Activated CD8-positive, alpha-beta memory T cell treated with anti-CD3 and anti-CD28 coated beads for 1 hour (primary cell): ENCODE results near the gene ZFPM1.

Source experiments
- DNase-seq, 2 donors: peaks; one replicate each; pipeline ENCODE4 v3.0.0-alpha.2; 2020; ENCODE audit warnings: low read depth in 1 of 2; ENCODE audit errors: extremely low read depth in 1 of 2

Gene ZFPM1

GRCh38 chr16:88433632-88434352, 19.3 kb upstream of the ZFPM1 start:
- no peak for DNase-seq

- no peak for DNase-seq
These were observed 18.8 kb upstream of the ZFPM1 start for GRCh38 chr16:88434353-88434690.

GRCh38 chr16:88434746-88435145, 18.3 kb upstream of the ZFPM1 start:
- DNase-seq = no peak

GRCh38 chr16:88435437-88436355, 17.4 kb upstream of the ZFPM1 start:
- no peak for DNase-seq

GRCh38 chr16:88436796-88437195, 16.3 kb upstream of the ZFPM1 start:
- DNase-seq = no peak

- peak in 1 of 2 donors; percentile 52 for DNase-seq
These were observed 15.6 kb upstream of the ZFPM1 start for GRCh38 chr16:88437367-88437964.

- DNase-seq = no peak
These were observed 14.8 kb upstream of the ZFPM1 start for GRCh38 chr16:88438084-88438870.

GRCh38 chr16:88439016-88439415, 14.1 kb upstream of the ZFPM1 start:
- no peak for DNase-seq

- DNase-seq = no peak
These were observed 13.4 kb upstream of the ZFPM1 start for GRCh38 chr16:88439706-88440105.

GRCh38 chr16:88440111-88440510, 13.0 kb upstream of the ZFPM1 start:
- DNase-seq = no peak

GRCh38 chr16:88440686-88441405, 12.2 kb upstream of the ZFPM1 start:
- no peak for DNase-seq

- no peak for DNase-seq
These were observed 11.6 kb upstream of the ZFPM1 start for GRCh38 chr16:88441460-88441859.

- no peak for DNase-seq
These were observed 10.7 kb upstream of the ZFPM1 start for GRCh38 chr16:88442383-88442726.

- peak; percentile 46 to 75 for DNase-seq
These were observed 10.1 kb upstream of the ZFPM1 start for GRCh38 chr16:88442727-88443576.

- DNase-seq = no peak
These were observed 8.1 kb upstream of the ZFPM1 start for GRCh38 chr16:88444826-88445582.

- DNase-seq = no peak
These were observed 7.5 kb upstream of the ZFPM1 start for GRCh38 chr16:88445583-88445960.

GRCh38 chr16:88446061-88446460, 7.0 kb upstream of the ZFPM1 start:
- no peak for DNase-seq

GRCh38 chr16:88446736-88447135, 6.3 kb upstream of the ZFPM1 start:
- DNase-seq = no peak

GRCh38 chr16:88447881-88448280, 5.2 kb upstream of the ZFPM1 start:
- no peak for DNase-seq
